Liver (tissue), 9 donors: Measurements from ENCODE around the gene GPBP1. TPM values are rescaled to one million over a fixed set of nuclear protein-coding genes. Genes with fewer than 3 reads are reported as not detected.
"Not testable (repeated sequence)": the region's sequence is repeated elsewhere in the genome, so short reads cannot be mapped to it uniquely, and the experiment has no call there.

Experiments
- DNase-seq: peaks from one replicate; pipeline ENCODE4 v3.0.0-alpha.2; 2017; ENCODE audit warnings: low spot score
- H3K27ac ChIP-seq, 2 donors: one replicate each; pipeline ENCODE4 v1.7.0; 2013; ENCODE audit warnings: inconsistent platforms in 2 of 2, low read length in 2 of 2, control low read depth in 1 of 2, low read depth in 1 of 2, mild to moderate bottlenecking in 1 of 2
- H3K27me3 ChIP-seq, 4 donors: one replicate each; pipeline versions ENCODE4 v1.6.1 to v1.7.0; 2013; ENCODE audit warnings: low read length in 3 of 4, inconsistent platforms in 1 of 4, mild to moderate bottlenecking in 1 of 4, moderate library complexity in 1 of 4; ENCODE audit not compliant: control insufficient read depth in 4 of 4, insufficient read depth in 4 of 4
- H3K36me3 ChIP-seq, 4 donors: one replicate each; pipeline versions ENCODE4 v1.6.1 to v1.7.0; 2013; ENCODE audit warnings: low read length in 3 of 4, mild to moderate bottlenecking in 3 of 4, low read depth in 1 of 4, moderate library complexity in 1 of 4; ENCODE audit not compliant: control insufficient read depth in 4 of 4, insufficient read depth in 3 of 4
- H3K4me1 ChIP-seq, 4 donors: one replicate each; pipeline versions ENCODE4 v1.6.1 to v1.7.0; 2013; ENCODE audit warnings: low read length in 3 of 4, mild to moderate bottlenecking in 3 of 4, moderate library complexity in 1 of 4; ENCODE audit not compliant: control insufficient read depth in 4 of 4, insufficient read depth in 4 of 4
- H3K4me3 ChIP-seq, 3 donors: one replicate each; pipeline versions ENCODE4 v1.6.1 to v1.7.0; 2013; ENCODE audit warnings: low read length in 3 of 3, control low read depth in 1 of 3, low read depth in 1 of 3, mild to moderate bottlenecking in 1 of 3
- H3K9ac ChIP-seq, 2 donors: one replicate each; pipeline ENCODE4 v1.7.0; 2013; ENCODE audit warnings: low read length in 2 of 2, mild to moderate bottlenecking in 2 of 2, moderate library complexity in 2 of 2, control low read depth in 1 of 2, low read depth in 1 of 2
- H3K9me3 ChIP-seq, 4 donors: one replicate each; pipeline versions ENCODE4 v1.6.1 to v1.7.0; 2013; ENCODE audit warnings: low read length in 3 of 4; ENCODE audit not compliant: control insufficient read depth in 4 of 4
- CTCF ChIP-seq: fragments of 150-350 bp; IDR thresholded peaks from 2 replicates; pipeline ENCODE4 v1.5.1; 2017; ENCODE audit warnings: improper control_type of control experiment, low read depth, low read length; ENCODE audit not compliant: missing input control
- EGR1 ChIP-seq, 2 donors: IDR thresholded peaks; 2 replicates each; pipeline ENCODE4 v1.6.1; 2016 to 2018; ENCODE audit warnings: antibody characterized with exemption in 2 of 2, low read depth in 2 of 2
- FOXA1 ChIP-seq: IDR thresholded peaks from 2 replicates; pipeline ENCODE4 v1.6.1; 2016; ENCODE audit warnings: antibody characterized with exemption
- FOXA2 ChIP-seq: IDR thresholded peaks from 2 replicates; pipeline ENCODE4 v1.6.1; 2016; ENCODE audit warnings: antibody characterized with exemption
- GABPA ChIP-seq, 2 donors: IDR thresholded peaks in 1 of 2; conservative IDR thresholded peaks in 1 of 2; 2 replicates each; pipeline ENCODE4 v1.6.1; 2016; ENCODE audit warnings: antibody characterized with exemption in 2 of 2, mild to moderate bottlenecking in 1 of 2, moderate library complexity in 1 of 2
- HNF4A ChIP-seq, 2 donors: conservative IDR thresholded peaks; 2 replicates each; pipeline ENCODE4 v1.6.1; 2016; ENCODE audit warnings: antibody characterized with exemption in 2 of 2, mild to moderate bottlenecking in 2 of 2
- JUND ChIP-seq, 2 donors: IDR thresholded peaks; 2 replicates each; pipeline ENCODE4 v1.6.1; 2016; ENCODE audit warnings: antibody characterized with exemption in 2 of 2
- NR2F2 ChIP-seq: IDR thresholded peaks from 2 replicates; pipeline ENCODE4 v1.6.1; 2016; ENCODE audit warnings: antibody characterized with exemption
- RAD21 ChIP-seq, 2 donors: IDR thresholded peaks; 2 replicates each; pipeline ENCODE4 v1.6.1; 2016; ENCODE audit warnings: antibody characterized with exemption in 2 of 2, mild to moderate bottlenecking in 2 of 2
- RXRA ChIP-seq, 2 donors: IDR thresholded peaks; 2 replicates each; pipeline ENCODE4 v1.6.1; 2017 to 2018; ENCODE audit warnings: antibody characterized with exemption in 2 of 2, mild to moderate bottlenecking in 1 of 2
- SP1 ChIP-seq: IDR thresholded peaks from 2 replicates; pipeline ENCODE4 v1.6.1; 2018; ENCODE audit warnings: antibody characterized with exemption, mild to moderate bottlenecking
- TAF1 ChIP-seq: conservative IDR thresholded peaks from 2 replicates; pipeline ENCODE4 v1.6.1; 2016; ENCODE audit warnings: antibody characterized with exemption, mild to moderate bottlenecking
- YY1 ChIP-seq: IDR thresholded peaks from 2 replicates; pipeline ENCODE4 v1.6.1; 2016; ENCODE audit warnings: antibody characterized with exemption, mild to moderate bottlenecking
- ZBTB33 ChIP-seq: IDR thresholded peaks from 2 replicates; pipeline ENCODE4 v1.6.1; 2016; ENCODE audit warnings: antibody characterized with exemption
- WGBS: extraction: QIAGEN DNeasy Blood & Tissue Kit; methylation state at CpG from one replicate; pipeline ENCODE4 v1.1.7; 2013; 5-methylcytosine and 5-hydroxymethylcytosine counted together
- polyA plus RNA-seq, 2 donors: library from polyadenylated mRNA; stranded (reverse) in 1 of 2; unstranded in 1 of 2; fragments of 200-250 nt in 1 of 2; fragments of >200 nt in 1 of 2; fragmentation: Nextera tagmentation in 1 of 2; extraction: Ambion mirVana in 1 of 2; gene quantifications; one replicate each; pipeline versions ENCODE4 v1.2.1 to v1.2.3, GENCODE V29; 2013 to 2015
- total RNA-seq, 2 donors: library from RNA; depleted of rRNA; stranded (reverse); fragments of >200 nt; gene quantifications; one replicate each; pipeline ENCODE4 v1.2.3, GENCODE V29; 2014
- TF ChIP-seq, protein P1 (sequence below): IDR thresholded peaks from 2 replicates; pipeline ENCODE4 v1.6.1; 2016; ENCODE audit warnings: antibody characterized with exemption, mild to moderate bottlenecking
- TF ChIP-seq, protein P2 (sequence below): IDR thresholded peaks from 2 replicates; pipeline ENCODE4 v1.6.1; 2016; ENCODE audit warnings: antibody characterized with exemption
- donor health status: healthy.
- donor health status: healthy.
- donor health status: healthy.
- donor health status: healthy.
- donor health status: healthy.

The GPBP1 gene
- total and polyA plus RNA-seq, 4 donors = 13.6 to 30.8 (median 24.6) TPM

DNA sequence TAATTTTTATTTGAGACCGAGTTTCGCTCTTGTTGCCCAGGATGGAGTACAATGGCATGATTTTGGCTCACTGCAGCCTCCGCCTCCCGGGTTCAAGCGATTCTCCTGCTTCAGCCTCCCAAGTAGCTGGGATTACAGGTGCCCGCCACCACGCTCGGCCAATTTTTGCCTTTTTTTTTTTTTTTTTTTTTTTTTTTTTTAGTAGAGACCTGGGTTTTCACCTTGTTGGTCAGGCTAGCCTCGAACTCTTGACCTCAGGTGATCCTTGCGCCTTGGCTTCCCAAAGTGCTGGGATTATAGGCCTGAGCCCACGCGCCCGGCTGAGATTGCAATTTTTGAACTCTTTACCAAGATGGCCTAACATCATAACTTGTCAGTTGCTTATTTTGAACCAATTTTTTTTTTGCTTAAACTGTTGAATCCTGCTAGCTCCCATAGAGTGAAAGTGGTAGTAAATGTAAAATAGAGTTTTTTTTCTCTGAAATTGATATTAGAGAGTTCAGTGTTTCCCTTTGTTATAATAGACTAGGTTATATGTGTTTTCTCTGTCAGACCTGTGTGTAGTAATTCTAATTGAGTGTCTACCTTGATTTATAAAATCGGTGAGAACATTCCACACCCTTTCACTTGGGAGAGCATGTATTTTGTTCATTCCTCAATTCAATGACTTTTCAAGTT is 3.8 kb downstream of the GPBP1 start (continued):
- TF ChIP-seq JUND (IDR thresholded peaks at IDR 0.05) = no peak
- TF ChIP-seq, protein P1, sequence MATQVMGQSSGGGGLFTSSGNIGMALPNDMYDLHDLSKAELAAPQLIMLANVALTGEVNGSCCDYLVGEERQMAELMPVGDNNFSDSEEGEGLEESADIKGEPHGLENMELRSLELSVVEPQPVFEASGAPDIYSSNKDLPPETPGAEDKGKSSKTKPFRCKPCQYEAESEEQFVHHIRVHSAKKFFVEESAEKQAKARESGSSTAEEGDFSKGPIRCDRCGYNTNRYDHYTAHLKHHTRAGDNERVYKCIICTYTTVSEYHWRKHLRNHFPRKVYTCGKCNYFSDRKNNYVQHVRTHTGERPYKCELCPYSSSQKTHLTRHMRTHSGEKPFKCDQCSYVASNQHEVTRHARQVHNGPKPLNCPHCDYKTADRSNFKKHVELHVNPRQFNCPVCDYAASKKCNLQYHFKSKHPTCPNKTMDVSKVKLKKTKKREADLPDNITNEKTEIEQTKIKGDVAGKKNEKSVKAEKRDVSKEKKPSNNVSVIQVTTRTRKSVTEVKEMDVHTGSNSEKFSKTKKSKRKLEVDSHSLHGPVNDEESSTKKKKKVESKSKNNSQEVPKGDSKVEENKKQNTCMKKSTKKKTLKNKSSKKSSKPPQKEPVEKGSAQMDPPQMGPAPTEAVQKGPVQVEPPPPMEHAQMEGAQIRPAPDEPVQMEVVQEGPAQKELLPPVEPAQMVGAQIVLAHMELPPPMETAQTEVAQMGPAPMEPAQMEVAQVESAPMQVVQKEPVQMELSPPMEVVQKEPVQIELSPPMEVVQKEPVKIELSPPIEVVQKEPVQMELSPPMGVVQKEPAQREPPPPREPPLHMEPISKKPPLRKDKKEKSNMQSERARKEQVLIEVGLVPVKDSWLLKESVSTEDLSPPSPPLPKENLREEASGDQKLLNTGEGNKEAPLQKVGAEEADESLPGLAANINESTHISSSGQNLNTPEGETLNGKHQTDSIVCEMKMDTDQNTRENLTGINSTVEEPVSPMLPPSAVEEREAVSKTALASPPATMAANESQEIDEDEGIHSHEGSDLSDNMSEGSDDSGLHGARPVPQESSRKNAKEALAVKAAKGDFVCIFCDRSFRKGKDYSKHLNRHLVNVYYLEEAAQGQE = no peak
- TF ChIP-seq EGR1 (IDR thresholded peaks at IDR 0.05; ENCODE audit: low read depth in 2 of 2) = no peak
- TF ChIP-seq RXRA (IDR thresholded peaks at IDR 0.05) = no peak
- TF ChIP-seq GABPA (IDR thresholded peaks at IDR 0.05 in 1 of 2, conservative IDR thresholded peaks at IDR 0.05 in 1 of 2) = no peak

GRCh38 chr5:57178238-57178637 is 4.4 kb downstream of the GPBP1 start:
- DNase-seq, H3K4me3 ChIP-seq, H3K9ac ChIP-seq, H3K27me3 ChIP-seq, H3K36me3 ChIP-seq, H3K9me3 ChIP-seq, H3K27ac ChIP-seq: not testable (repeated sequence)
- H3K4me1 ChIP-seq = peaks cover 14 to 47% (median 35%) of the 10 kb centered on the region in 4 donors
- WGBS = 75% methylated on average over 12 of the region's 12 CpGs

DNA sequence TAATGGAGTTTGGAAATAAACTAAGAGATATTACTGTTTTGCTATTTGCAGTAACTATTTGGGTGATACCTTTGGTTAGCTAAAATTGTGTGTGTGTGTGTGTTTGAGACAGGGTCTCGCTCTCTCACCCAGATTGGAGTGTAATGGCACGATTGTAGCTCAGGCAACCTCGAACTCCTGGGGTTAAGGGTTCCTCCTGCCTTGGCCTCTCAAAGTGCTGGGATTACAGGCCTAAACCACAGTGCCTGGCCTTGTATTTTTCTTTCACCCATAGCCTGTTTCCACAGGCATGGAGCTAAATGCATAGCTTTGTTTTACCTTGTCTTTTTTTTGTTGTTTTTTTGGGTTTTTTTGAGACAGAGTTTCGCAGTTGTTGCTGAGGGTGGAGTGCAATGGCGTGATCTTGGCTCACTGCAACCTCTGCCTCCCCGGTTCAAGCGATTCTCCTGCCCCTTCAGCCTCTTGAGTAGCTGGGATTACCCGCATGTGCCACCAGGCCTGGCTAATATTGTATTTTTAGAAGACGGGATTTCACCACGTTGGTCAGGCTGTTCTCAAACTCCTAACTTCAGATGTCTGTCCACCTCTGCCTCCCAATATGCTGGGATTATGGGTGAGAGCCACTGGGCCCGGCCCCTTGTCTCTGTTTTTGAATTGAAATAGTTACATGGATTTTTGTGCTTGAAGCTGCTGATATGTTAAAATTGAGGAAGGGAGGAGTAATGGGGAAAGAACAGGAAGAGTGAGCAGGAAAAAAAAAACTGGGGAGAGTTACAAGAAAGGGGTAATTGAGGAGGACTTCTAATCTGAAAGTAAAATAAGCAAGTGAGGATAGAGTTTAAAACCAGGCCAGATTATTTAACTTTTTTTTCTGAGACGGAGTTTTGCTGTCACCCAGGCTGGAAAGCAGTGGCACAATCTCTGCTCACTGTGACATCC is 5.7 kb downstream of the GPBP1 start:
- WGBS = 53% methylated on average over 12 of the region's 12 CpGs
- Histone ChIP-seq H3K9ac (peak overlapping the region in 1 of 2 donors; percentile 42), H3K9me3 (no peaks in the 10 kb centered on the region), H3K27me3 (no peaks in the 10 kb centered on the region), H3K27ac (no peak overlapping the region), H3K36me3 (peaks cover 0 to 4% (median 2%) of the 10 kb centered on the region in 4 donors), H3K4me1 (peaks cover 14 to 49% (median 35%) of the 10 kb centered on the region in 4 donors), H3K4me3 (no peak overlapping the region)
- DNase-seq = no peak
- TF ChIP-seq, protein P2, sequence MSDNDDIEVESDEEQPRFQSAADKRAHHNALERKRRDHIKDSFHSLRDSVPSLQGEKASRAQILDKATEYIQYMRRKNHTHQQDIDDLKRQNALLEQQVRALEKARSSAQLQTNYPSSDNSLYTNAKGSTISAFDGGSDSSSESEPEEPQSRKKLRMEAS = no peak
- TF ChIP-seq NR2F2 (no peak), GABPA (IDR thresholded peaks at IDR 0.05 in 1 of 2, conservative IDR thresholded peaks at IDR 0.05 in 1 of 2) (no peak), FOXA2 (no peak), EGR1 (IDR thresholded peaks at IDR 0.05; ENCODE audit: low read depth in 2 of 2) (no peak), SP1 (no peak), TAF1 (no peak), CTCF (no peak), RAD21 (IDR thresholded peaks at IDR 0.05) (no peak), RXRA (IDR thresholded peaks at IDR 0.05) (no peak), ZBTB33 (no peak), FOXA1 (no peak), YY1 (no peak), HNF4A (conservative IDR thresholded peaks at IDR 0.05) (no peak), JUND (IDR thresholded peaks at IDR 0.05) (no peak)
- TF ChIP-seq, protein P1 = no peak
